ENCODE results near the gene PXN.
"Not testable (repeated sequence)": the region's sequence is repeated elsewhere in the genome, so short reads cannot be mapped to it uniquely, and the experiment has no call there.

Gene PXN

GRCh38 chr12:120224304-120225199 lies 41.0 kb downstream of the PXN start:
- peak; percentile 89 for DNase-seq

GRCh38 chr12:120223458-120224303 lies 41.8 kb downstream of the PXN start:
- no peak for DNase-seq

GRCh38 chr12:120222288-120222832 lies 43.2 kb downstream of the PXN start:
- no peak for DNase-seq

GRCh38 chr12:120221576-120221900 lies 44.0 kb downstream of the PXN start:
- DNase-seq = no peak

GRCh38 chr12:120220838-120221575 lies 44.5 kb downstream of the PXN start:
- no peak for DNase-seq

GRCh38 chr12:120218680-120219606 lies 46.6 kb downstream of the PXN start:
- DNase-seq = no peak

- no peak for DNase-seq
These were observed 48.6 kb downstream of the PXN start for GRCh38 chr12:120216742-120217605.

- DNase-seq = no peak
These were observed 49.5 kb downstream of the PXN start for GRCh38 chr12:120215766-120216735.

GRCh38 chr12:120215357-120215735 lies 50.2 kb downstream of the PXN start:
- no peak for DNase-seq

- no peak for DNase-seq
These were observed 50.7 kb downstream of the PXN start for GRCh38 chr12:120214626-120215356.

GRCh38 chr12:120213758-120214157 lies 51.8 kb downstream of the PXN start:
- no peak for DNase-seq

- not testable (repeated sequence) for DNase-seq
These were observed 52.3 kb downstream of the PXN start for GRCh38 chr12:120213182-120213581.

GRCh38 chr12:120212301-120212700 lies 53.2 kb downstream of the PXN start:
- DNase-seq = no peak

GRCh38 chr12:120211904-120212283 lies 53.6 kb downstream of the PXN start:
- no peak for DNase-seq

GRCh38 chr12:120211243-120211903 lies 54.2 kb downstream of the PXN start:
- DNase-seq = no peak

- DNase-seq = no peak
These were observed 55.7 kb downstream of the PXN start for GRCh38 chr12:120209851-120210250.

- DNase-seq = no peak
These were observed 58.3 kb downstream of the PXN start for GRCh38 chr12:120207227-120207626.

GRCh38 chr12:120206781-120207180 lies 58.7 kb downstream of the PXN start:
- not testable (repeated sequence) for DNase-seq

Data from COR-L47 (cell line).